Stimulated activated CD8-positive, alpha-beta memory T cell treated with anti-CD3 and anti-CD28 coated beads, Interleukin-7, amount 100 ng/mL, for 1 hour (primary cell): Measurements from ENCODE around the gene KCNC1.

ENCODE experiments used
- DNase-seq, 2 donors: peaks; one replicate each; pipeline ENCODE4 v3.0.0-alpha.2; 2020; ENCODE audit warnings: low read depth in 2 of 2

The KCNC1 gene

GRCh38 chr11:17827006-17827405, 92.4 kb downstream of the KCNC1 start:
- DNase-seq = no peak

DNA sequence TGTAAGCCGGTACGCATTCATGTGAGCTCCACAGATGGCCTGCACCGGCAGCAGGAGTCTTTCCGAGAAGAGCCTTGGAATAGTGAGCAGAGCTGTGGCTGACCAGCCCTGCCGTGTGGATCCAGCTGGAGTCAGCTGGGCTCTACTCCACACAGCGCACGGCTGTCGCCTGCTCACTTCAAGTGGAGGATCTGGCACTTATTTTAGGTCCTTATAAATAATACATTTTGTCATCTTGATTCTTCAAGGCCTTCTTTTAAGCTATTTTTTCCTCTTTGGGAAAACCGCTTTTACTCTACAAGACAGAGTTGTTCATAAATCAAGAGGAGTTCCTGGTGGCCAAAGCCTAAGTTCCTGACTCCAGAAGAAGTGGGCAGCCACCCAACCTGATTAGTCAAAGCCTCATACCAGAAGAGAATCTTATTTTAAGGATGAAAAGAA, 93.8 kb downstream of the KCNC1 start:
- no peak for DNase-seq

- no peak for DNase-seq
Observed at GRCh38 chr11:17831228-17831627, 96.6 kb downstream of the KCNC1 start.

DNA sequence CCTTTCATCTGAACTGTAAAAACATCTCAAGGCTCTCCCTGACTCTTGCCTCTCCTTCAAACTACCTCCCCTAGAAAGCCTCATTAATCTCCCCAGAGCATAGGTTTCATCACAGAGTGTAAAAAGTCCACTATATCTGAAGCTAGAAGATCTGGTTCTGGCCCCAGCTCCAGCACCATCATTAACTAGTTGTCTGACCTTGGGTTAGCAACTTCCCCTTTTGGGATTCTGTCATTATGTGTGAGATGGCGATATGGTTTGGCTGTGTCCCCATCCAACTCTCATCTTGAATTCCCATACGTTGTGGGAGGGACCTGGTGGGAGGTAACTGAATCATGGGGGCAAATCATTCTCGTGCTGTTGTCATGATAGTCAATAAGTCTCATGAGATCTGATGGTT, 97.3 kb downstream of the KCNC1 start:
- DNase-seq = no peak
